Cardiac muscle cell (in vitro differentiated cells and primary cell): ENCODE data around the gene BMERB1. TPM values are rescaled to one million over a fixed set of nuclear protein-coding genes. Genes with fewer than 3 reads are reported as not detected.
A peak's percentile ranks its signal among the peaks of the same experiment; 100 is the strongest.
"Not testable (repeated sequence)": the region's sequence is repeated elsewhere in the genome, so short reads cannot be mapped to it uniquely, and the experiment has no call there.

ENCODE experiments used
- DNase-seq, 2 donors: peaks; one replicate each; pipeline versions ENCODE4 v3.0.0 to v3.0.0-alpha.2; 2010 to 2017; ENCODE audit warnings: low read depth in 1 of 2, low spot score in 1 of 2
- H3K27ac ChIP-seq: fragments of 200-600 bp; sonication (generic); 2 replicates; pipeline ENCODE4 v1.5.1; 2016
- H3K27me3 ChIP-seq: fragments of 200-600 bp; sonication (generic); 2 replicates; pipeline ENCODE4 v1.6.0; 2016; ENCODE audit warnings: control low read depth
- H3K36me3 ChIP-seq: fragments of 200-600 bp; sonication (generic); 2 replicates; pipeline ENCODE4 v1.5.1; 2016; ENCODE audit warnings: control low read depth
- H3K4me1 ChIP-seq: fragments of 200-600 bp; sonication (generic); 2 replicates; pipeline ENCODE4 v1.8.1; 2017; ENCODE audit warnings: low read depth, mild to moderate bottlenecking, mixed run types
- H3K4me3 ChIP-seq: fragments of 200-600 bp; sonication (generic); 2 replicates; pipeline ENCODE4 v1.5.1; 2016; ENCODE audit warnings: mild to moderate bottlenecking
- H3K9me3 ChIP-seq: fragments of 200-600 bp; sonication (generic); 2 replicates; pipeline ENCODE4 v1.5.1; 2017; ENCODE audit warnings: low read depth, mild to moderate bottlenecking, control low read depth
- polyA plus RNA-seq: library from polyadenylated mRNA; unstranded; fragments of >200 nt; fragmentation: Nextera tagmentation; extraction: Ambion mirVana; gene quantifications from 2 replicates; pipeline ENCODE4 v1.2.1, GENCODE V29; 2016
- total RNA-seq: library from RNA; depleted of rRNA; stranded (reverse); fragments of >200 nt; gene quantifications from 2 replicates; pipeline ENCODE4 v1.2.3, GENCODE V29; 2016
- TF ChIP-seq, protein P1 (sequence below): IDR thresholded peaks from 2 replicates; pipeline ENCODE4 v1.5.1; 2012; ENCODE audit warnings: low read depth, mild to moderate bottlenecking, low read length

BMERB1 gene
- total RNA-seq: 15.2 and 23.4 TPM in 2 replicates
- polyA plus RNA-seq: 11.9 and 22.1 TPM in 2 replicates

DNA sequence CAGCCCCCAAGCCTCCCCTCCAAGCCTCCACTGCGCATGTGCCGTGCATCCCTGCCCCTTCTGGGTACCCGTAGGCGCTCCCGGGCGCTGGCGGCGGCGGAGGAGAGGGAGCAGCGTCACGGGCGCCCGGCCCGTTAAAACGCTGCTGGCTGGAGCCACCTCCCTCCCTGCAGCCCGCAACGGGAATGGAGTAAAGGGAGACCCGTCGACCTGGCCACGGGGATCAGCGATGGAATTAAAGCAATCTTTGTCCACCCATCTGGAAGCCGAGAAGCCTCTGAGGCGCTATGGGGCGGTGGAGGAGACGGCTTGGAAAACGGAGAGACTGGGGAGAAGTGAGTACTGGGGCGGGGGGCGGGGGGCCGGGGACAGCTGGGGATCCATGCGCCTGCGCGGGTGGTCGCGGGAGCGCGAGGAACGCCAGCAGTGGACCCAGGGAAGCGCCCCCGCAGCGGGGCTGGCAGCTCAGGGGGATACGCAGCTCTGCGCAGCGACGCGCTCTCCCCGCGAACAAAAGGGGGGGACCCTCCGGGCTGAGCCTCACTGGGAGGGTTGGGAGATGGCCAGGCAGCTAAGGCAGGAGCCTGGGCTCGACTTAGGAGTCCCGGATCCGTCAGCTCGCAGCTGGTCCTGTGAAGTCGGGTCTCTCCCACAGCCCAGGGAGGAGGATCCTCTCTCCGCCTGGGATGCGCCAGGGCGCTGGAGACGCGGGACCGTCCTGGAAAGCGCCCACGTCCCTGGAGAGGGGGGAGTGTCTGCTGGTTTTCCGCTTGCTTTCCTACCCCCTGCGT is at the start of gene BMERB1:
TSS of gene BMERB1 (plus strand) at position 164 of the 791 bp plus-strand sequence. CDS start at position 230, 66 bp downstream.
- Histone ChIP-seq H3K9me3 (no peaks in the 10 kb centered on the region), H3K36me3 (no peaks in the 10 kb centered on the region), H3K27ac (no peak within 1 kb of the TSS), H3K4me1 (peaks cover 4% of the 10 kb centered on the region), H3K4me3 (peak within 1 kb of the TSS; percentile 53), H3K27me3 (peaks cover 21% of the 10 kb centered on the region)
- DNase-seq: peak; percentile 78 to 82
- TF ChIP-seq, protein P1, sequence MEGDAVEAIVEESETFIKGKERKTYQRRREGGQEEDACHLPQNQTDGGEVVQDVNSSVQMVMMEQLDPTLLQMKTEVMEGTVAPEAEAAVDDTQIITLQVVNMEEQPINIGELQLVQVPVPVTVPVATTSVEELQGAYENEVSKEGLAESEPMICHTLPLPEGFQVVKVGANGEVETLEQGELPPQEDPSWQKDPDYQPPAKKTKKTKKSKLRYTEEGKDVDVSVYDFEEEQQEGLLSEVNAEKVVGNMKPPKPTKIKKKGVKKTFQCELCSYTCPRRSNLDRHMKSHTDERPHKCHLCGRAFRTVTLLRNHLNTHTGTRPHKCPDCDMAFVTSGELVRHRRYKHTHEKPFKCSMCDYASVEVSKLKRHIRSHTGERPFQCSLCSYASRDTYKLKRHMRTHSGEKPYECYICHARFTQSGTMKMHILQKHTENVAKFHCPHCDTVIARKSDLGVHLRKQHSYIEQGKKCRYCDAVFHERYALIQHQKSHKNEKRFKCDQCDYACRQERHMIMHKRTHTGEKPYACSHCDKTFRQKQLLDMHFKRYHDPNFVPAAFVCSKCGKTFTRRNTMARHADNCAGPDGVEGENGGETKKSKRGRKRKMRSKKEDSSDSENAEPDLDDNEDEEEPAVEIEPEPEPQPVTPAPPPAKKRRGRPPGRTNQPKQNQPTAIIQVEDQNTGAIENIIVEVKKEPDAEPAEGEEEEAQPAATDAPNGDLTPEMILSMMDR: no peak

DNA sequence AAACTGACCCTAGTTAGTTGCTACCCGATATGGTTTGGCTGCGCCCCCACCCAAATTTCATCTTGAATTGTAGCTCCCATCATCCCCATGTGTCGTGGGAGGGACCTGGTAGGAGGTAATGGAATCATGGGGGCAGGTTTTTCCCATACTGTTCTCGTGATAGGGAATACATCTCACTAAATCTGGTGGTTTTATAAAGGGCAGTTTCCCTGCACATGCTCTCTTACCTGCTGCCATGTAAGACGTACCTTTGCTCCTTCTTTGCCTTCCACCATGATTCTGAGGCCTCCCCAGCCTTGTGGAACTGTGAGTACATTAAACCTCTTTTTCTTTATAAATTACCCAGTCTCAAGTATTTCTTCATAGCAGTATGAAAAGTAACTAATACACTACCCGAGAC is 46.3 kb upstream of the BMERB1 start:
- not testable (repeated sequence) for H3K4me1 ChIP-seq, DNase-seq, H3K4me3 ChIP-seq, H3K9me3 ChIP-seq, H3K27me3 ChIP-seq, H3K27ac ChIP-seq, H3K36me3 ChIP-seq

DNA sequence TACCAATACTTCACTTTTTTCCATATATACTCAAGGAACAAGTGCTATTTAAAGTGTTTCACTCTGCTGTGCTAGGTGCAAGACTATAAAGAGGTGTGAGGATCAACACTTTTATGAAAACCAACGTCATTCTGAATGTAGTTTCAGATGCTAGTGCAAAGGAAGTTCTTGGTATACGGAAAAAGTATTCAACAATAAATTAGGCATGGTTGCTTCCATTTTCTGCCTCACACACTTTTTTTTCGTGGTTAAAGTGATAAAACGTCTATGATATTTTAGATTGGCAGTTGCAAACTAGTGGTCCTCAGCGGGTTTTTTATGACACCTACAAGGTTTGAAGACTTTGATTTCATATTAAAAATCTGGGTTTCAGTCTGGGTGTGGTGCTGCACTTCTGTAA is 44.5 kb upstream of the BMERB1 start:
- H3K4me3 ChIP-seq, H3K4me1 ChIP-seq, H3K27ac ChIP-seq, H3K36me3 ChIP-seq, DNase-seq, H3K27me3 ChIP-seq, H3K9me3 ChIP-seq: not testable (repeated sequence)

DNA sequence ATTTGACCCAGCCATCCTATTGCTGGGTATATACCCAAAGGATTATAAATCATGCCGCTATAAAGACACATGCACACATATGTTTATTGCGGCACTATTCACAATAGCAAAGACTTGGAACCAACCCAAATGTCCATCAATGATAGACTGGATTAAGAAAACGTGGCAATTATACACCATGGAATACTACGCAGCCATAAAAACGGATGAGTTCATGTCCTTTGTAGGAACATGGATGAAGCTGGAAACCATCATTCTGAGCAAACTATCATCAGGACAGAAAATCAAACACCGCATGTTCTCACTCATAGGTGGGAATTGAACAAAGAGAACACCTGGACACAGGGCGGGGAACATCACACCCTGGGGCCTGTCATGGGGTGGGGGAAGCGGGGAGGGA is 41.4 kb upstream of the BMERB1 start:
- not testable (repeated sequence) for H3K9me3 ChIP-seq, H3K36me3 ChIP-seq, H3K4me1 ChIP-seq, H3K27ac ChIP-seq, DNase-seq, H3K4me3 ChIP-seq
- H3K27me3 ChIP-seq: peaks cover 16% of the 10 kb centered on the region

DNA sequence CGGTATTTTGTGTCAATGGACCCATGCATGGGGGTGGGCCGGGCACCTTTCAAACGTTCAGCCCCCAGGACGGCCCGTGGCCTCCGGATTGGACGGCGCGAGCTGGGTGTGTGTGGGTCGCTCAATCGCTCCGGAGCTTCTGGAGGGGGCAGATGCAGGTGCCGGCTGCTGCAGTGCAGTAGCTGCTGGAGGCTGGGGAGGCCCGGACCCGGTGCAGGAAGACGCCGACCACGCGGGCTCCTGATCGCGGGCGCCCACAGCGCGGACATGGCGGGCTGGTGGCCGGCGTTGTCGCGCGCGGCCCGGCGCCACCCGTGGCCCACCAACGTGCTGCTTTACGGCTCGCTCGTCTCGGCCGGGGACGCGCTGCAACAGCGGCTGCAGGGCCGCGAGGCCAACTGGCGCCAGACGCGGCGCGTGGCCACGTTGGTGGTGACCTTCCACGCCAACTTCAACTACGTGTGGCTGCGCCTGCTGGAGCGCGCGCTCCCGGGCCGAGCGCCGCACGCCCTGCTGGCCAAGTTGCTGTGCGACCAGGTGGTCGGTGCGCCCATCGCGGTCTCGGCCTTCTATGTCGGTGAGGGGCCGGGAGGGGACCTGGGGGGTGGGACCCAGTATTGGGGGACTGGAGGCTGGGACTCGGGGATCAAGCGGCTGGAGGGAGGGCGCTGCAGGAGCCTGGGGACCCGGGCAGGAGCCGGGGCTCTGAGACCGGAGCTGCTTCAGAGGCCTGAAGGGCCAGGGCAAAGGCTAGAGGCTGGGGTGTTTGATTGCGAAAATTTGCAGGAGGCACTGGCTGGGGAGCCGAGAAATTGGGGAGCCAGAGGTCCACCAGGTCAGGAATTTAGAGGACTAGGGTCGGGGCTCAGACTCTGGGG is 38.5 kb upstream of the BMERB1 start, which contains the start of gene MPV17L:
TSS of gene MPV17L (plus strand) at position 124 of the 878 bp plus-strand sequence. CDS start at position 268, 144 bp downstream.
- peaks cover 16% of the 10 kb centered on the region for H3K27me3 ChIP-seq
- H3K4me1 ChIP-seq, H3K9me3 ChIP-seq, H3K36me3 ChIP-seq, H3K27ac ChIP-seq: not testable (repeated sequence)
- H3K4me3 ChIP-seq: peak within 1 kb of the TSS; percentile 48
- peak; percentile 29 to 54 for DNase-seq

DNA sequence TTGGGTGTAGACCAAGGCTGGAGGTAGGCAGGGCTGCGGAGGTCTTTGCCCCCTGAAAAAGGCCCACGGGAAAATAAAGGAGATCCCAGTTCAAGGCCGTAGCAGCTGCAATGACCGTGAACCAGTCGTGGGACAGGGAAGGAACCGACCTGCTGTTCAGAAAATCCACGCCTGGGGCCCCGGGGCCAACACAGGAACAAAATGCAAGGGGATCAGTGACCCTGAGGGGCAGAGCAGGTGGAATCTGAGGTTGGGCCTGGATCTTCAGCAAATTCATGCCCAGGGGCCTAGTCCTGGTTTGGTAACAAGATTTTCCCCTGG is 37.9 kb upstream of the BMERB1 start:
- not testable (repeated sequence) for H3K36me3 ChIP-seq, H3K4me3 ChIP-seq, H3K4me1 ChIP-seq, H3K9me3 ChIP-seq, H3K27ac ChIP-seq, DNase-seq
- H3K27me3 ChIP-seq: peaks cover 16% of the 10 kb centered on the region

DNA sequence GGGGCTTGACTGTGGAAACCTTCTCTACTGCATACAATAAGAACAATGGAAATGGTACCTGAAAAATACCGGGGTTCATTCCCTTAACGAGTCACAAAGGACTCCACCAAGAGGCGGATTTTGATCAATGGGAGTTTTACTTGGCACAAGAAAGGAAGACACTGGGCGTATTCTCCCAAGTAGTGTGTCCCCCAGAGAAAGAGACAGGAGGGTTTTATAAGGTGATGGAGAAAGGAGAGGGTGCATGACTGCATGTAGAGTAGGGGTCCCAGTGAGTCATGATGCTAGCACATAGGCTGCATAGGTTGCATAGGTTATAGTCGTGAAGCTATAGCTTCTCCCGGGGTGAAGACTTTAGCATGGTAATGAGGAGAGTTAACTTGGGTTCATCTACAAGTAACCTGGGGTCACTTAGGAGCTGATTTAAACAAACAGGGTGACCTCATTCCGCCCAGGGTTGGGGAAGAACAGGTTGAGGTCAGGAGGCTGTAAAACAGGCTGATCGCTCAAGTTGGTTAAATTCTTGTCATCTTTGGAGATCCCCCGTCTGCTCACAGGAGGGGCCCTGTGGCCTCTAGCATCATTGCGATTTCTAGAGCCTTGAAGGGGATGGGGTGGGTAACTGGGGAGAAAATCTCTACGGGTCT is 37.3 kb upstream of the BMERB1 start:
- Histone ChIP-seq H3K27me3 (peaks cover 16% of the 10 kb centered on the region), H3K4me3 (no peak overlapping the region), H3K36me3 (no peaks in the 10 kb centered on the region), H3K27ac (no peak overlapping the region), H3K9me3 (no peaks in the 10 kb centered on the region), H3K4me1 (no peaks in the 10 kb centered on the region)
- DNase-seq: no peak
- TF ChIP-seq, protein P1: no peak
